Thoracic aorta (tissue), 2 donors: ENCODE measurements around the gene COL6A2. TPM values are rescaled to one million over a fixed set of nuclear protein-coding genes. Genes with fewer than 3 reads are reported as not detected.
"Not testable (repeated sequence)": the region's sequence is repeated elsewhere in the genome, so short reads cannot be mapped to it uniquely, and the experiment has no call there.

Experiments used
- ATAC-seq: fragments of 150-250 bp; one replicate; pipeline ENCODE4 v1.8.0; 2017; ENCODE audit warnings: low read depth; ENCODE audit not compliant: insufficient number of reproducible peaks, low FRiP score
- DNase-seq: peaks from one replicate; pipeline ENCODE4 v3.0.0-alpha.2; 2020; ENCODE audit warnings: low spot score
- H3K27ac ChIP-seq, 2 donors: fragments of 200-600 bp; sonication (generic); 1 replicate in 1 of 2; 2 replicates in 1 of 2; pipeline ENCODE4 v1.5.1; 2016; ENCODE audit warnings: mild to moderate bottlenecking in 2 of 2, moderate library complexity in 2 of 2
- H3K27me3 ChIP-seq: fragments of 200-600 bp; sonication (generic); replicated peaks from 2 replicates; pipeline ENCODE4 v1.6.0; 2016; ENCODE audit warnings: mild to moderate bottlenecking; ENCODE audit not compliant: insufficient read depth
- H3K36me3 ChIP-seq: fragments of 200-600 bp; sonication (generic); one replicate; pipeline ENCODE4 v1.5.1; 2016
- H3K4me1 ChIP-seq, 2 donors: fragments of 200-600 bp; sonication (generic); 1 replicate in 1 of 2; 2 replicates in 1 of 2; pipeline versions ENCODE4 v1.5.1 to v1.6.0; 2016; ENCODE audit warnings: low read depth in 2 of 2, mild to moderate bottlenecking in 1 of 2; ENCODE audit not compliant: control insufficient read depth in 1 of 2
- H3K4me3 ChIP-seq: fragments of 200-600 bp; sonication (generic); 2 replicates; pipeline ENCODE4 v1.5.1; 2016; ENCODE audit warnings: mild to moderate bottlenecking
- H3K9me3 ChIP-seq: fragments of 200-600 bp; sonication (generic); 2 replicates; pipeline ENCODE4 v1.5.1; 2016
- CTCF ChIP-seq: fragments of 200-600 bp; sonication (generic); IDR thresholded peaks from one replicate; pipeline ENCODE4 v1.5.1; 2019; ENCODE audit warnings: antibody characterized with exemption
- total RNA-seq, 2 donors: library from RNA; depleted of rRNA; stranded (reverse); fragments of >200 nt; gene quantifications; one replicate each; pipeline versions ENCODE4 v1.1.0 to v1.2.3, GENCODE V29; 2016

Gene COL6A2
- total RNA-seq, 2 donors from 2014 or later, result 1,835 to 1,885 TPM

- Histone ChIP-seq H3K27me3 (no peaks in the 10 kb centered on the region), H3K27ac (no peak overlapping the region), H3K36me3 (no peaks in the 10 kb centered on the region), H3K9me3 (no peaks in the 10 kb centered on the region), H3K4me1 (no peaks in the 10 kb centered on the region), H3K4me3 (no peak overlapping the region)
- DNase-seq, result no peak
- TF ChIP-seq CTCF, result no peak
- no peak for ATAC-seq
Observed at GRCh38 chr21:46171585-46171984, 73.7 kb downstream of the COL6A2 start.

GRCh38 chr21:46171996-46172862, 74.3 kb downstream of the COL6A2 start:
- Histone ChIP-seq H3K27me3 (no peaks in the 10 kb centered on the region), H3K36me3 (no peaks in the 10 kb centered on the region), H3K27ac (no peak overlapping the region), H3K4me3 (no peak overlapping the region), H3K4me1 (no peaks in the 10 kb centered on the region), H3K9me3 (no peaks in the 10 kb centered on the region)
- DNase-seq (no peak), ATAC-seq (no peak)
- TF ChIP-seq CTCF, result no peak

GRCh38 chr21:46172863-46173528, 75.1 kb downstream of the COL6A2 start:
- TF ChIP-seq CTCF, result no peak
- DNase-seq, result no peak
- H3K27ac ChIP-seq, result no peak overlapping the region
- H3K9me3 ChIP-seq, result no peaks in the 10 kb centered on the region
- ATAC-seq, result no peak
- H3K36me3 ChIP-seq, result no peaks in the 10 kb centered on the region
- no peak overlapping the region for H3K4me3 ChIP-seq
- no peaks in the 10 kb centered on the region for H3K4me1 ChIP-seq
- no peaks in the 10 kb centered on the region for H3K27me3 ChIP-seq

GRCh38 chr21:46173573-46173972, 75.7 kb downstream of the COL6A2 start:
- Histone ChIP-seq H3K27me3 (no peaks in the 10 kb centered on the region), H3K4me3 (no peak overlapping the region), H3K36me3 (no peaks in the 10 kb centered on the region), H3K9me3 (no peaks in the 10 kb centered on the region), H3K4me1 (no peaks in the 10 kb centered on the region), H3K27ac (no peak overlapping the region)
- no peak for DNase-seq
- TF ChIP-seq CTCF, result no peak
- ATAC-seq, result no peak

GRCh38 chr21:46176443-46177129, 78.7 kb downstream of the COL6A2 start:
- not testable (repeated sequence) for H3K9me3 ChIP-seq, H3K27ac ChIP-seq, H3K27me3 ChIP-seq, H3K4me1 ChIP-seq, ATAC-seq, H3K36me3 ChIP-seq, DNase-seq, H3K4me3 ChIP-seq
